Gastroesophageal sphincter (tissue), 4 donors: Measurements from ENCODE around the gene RRBP1. TPM values are rescaled to one million over a fixed set of nuclear protein-coding genes. Genes with fewer than 3 reads are reported as not detected.
A peak's percentile ranks its signal among the peaks of the same experiment; 100 is the strongest.

Experiments used
- ATAC-seq: fragments of 150-250 bp; one replicate; pipeline ENCODE4 v1.9.1; 2016; ENCODE audit warnings: mild to moderate bottlenecking, moderate library complexity
- H3K27ac ChIP-seq, 4 donors: fragments of 200-600 bp; sonication (generic) in 3 of 4; 1 replicate in 3 of 4; 2 replicates in 1 of 4; pipeline ENCODE4 v1.5.1; 2016 to 2019
- H3K27me3 ChIP-seq: fragments of 200-600 bp; sonication (generic); one replicate; pipeline ENCODE4 v1.5.1; 2019
- H3K36me3 ChIP-seq, 2 donors: fragments of 200-600 bp; sonication (generic); one replicate each; pipeline ENCODE4 v1.5.1; 2019; ENCODE audit warnings: control low read depth in 1 of 2
- H3K4me1 ChIP-seq, 3 donors: fragments of 200-600 bp; sonication (generic); 1 replicate in 2 of 3; 2 replicates in 1 of 3; pipeline ENCODE4 v1.5.1; 2016 to 2019; ENCODE audit warnings: control low read depth in 2 of 3
- H3K4me3 ChIP-seq, 2 donors: fragments of 200-600 bp; sonication (generic); one replicate each; pipeline ENCODE4 v1.5.1; 2019; ENCODE audit warnings: mild to moderate bottlenecking in 1 of 2, moderate library complexity in 1 of 2
- H3K9me3 ChIP-seq, 3 donors: fragments of 200-600 bp; sonication (generic); one replicate each; pipeline ENCODE4 v1.5.1; 2017 to 2019; ENCODE audit warnings: control low read depth in 2 of 3
- EP300 ChIP-seq: sonication (generic); formaldehyde crosslinking; IDR thresholded peaks from one replicate; pipeline ENCODE4 v1.6.1; 2017; ENCODE audit warnings: antibody characterized with exemption, mild to moderate bottlenecking
- POLR2A ChIP-seq, 2 donors: fragments of 450-650 bp; IDR thresholded peaks; one replicate each; pipeline ENCODE4 v1.6.1; 2017; ENCODE audit warnings: antibody characterized with exemption in 2 of 2, mild to moderate bottlenecking in 2 of 2, moderate library complexity in 1 of 2
- POLR2AphosphoS5 ChIP-seq: sonication (generic); formaldehyde crosslinking; IDR thresholded peaks from one replicate; pipeline ENCODE4 v1.6.1; 2017; ENCODE audit warnings: antibody characterized with exemption
- WGBS, 2 donors: methylation state at CpG; one replicate each; pipeline ENCODE4 v1.1.5; 2018; ENCODE audit warnings: low coverage in 1 of 2; 5-methylcytosine and 5-hydroxymethylcytosine counted together
- total RNA-seq, 4 donors: library from RNA; depleted of rRNA; stranded (reverse); fragments of >200 nt; gene quantifications; one replicate each; pipeline ENCODE4 v1.1.0, GENCODE V29; 2016
- TF ChIP-seq, protein P1 (sequence below), 4 experiments: fragments of 200-600 bp in 2 of 4; fragments of 450-650 bp in 2 of 4; sonication (generic) in 1 of 4; IDR thresholded peaks; one replicate each; pipeline ENCODE4 v1.5.1; 2017 to 2019; ENCODE audit warnings: antibody characterized with exemption in 4 of 4, mild to moderate bottlenecking in 2 of 4, moderate library complexity in 2 of 4

Gene RRBP1
- total RNA-seq, 4 donors from 2014 or later, result 61.2 to 89.8 (median 64.7) TPM

DNA sequence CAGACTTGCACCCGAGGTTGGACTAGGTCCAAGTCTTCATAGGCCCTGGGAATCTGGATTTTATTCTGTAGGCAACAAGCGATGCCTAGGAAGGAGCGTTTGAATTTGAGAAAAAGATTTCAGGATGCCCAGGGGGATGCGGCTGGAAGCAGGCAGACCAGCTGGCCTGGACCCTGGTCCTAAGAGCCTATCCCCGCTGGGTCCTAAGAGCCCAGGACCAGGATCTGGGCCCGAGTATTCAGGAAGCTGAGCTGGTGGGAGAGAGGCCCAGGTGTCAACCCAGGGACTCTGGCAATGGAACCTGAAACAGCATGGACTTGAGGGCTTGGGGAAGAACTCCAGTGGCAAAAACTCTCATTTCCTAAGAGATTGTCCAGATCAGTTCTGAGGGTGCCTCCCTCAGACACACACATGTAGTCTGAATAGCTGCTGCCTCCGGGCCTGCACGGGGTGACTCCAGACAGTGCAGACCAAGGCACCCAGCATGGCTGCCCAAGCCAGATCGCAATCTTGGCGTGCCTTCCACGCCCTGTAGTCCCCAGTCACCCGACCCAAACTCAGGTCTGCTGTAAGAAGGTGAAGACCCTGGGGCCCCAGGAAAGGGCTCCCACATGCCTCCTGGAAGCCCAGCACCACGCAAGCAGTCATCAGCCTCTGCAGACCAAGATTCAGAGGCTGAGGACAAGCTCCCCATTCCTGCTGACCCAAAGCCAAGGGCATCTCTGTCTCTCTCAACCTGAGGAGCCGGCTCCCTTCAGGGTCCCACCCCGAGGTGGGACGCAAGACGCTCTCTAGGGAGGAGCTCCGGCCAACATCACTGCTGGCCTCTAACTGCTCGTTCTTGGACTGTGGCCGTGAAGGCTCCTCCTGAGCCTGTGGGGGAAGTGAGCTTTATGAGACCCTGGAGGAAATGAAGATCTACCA is 34.4 kb downstream of the RRBP1 start:
- H3K4me1 ChIP-seq, result peaks cover under 1 to 100% (median 61%) of the 10 kb centered on the region in 3 donors
- H3K4me3 ChIP-seq, result no peak overlapping the region
- 82% methylated on average over 3 of the region's 20 CpGs; no CpG with 5 or more reads in 1 of the 2 donors for WGBS, 2 donors
- peaks cover 0 to 3% of the 10 kb centered on the region in 2 donors for H3K36me3 ChIP-seq
- H3K27me3 ChIP-seq, result no peaks in the 10 kb centered on the region
- ATAC-seq, result no peak
- TF ChIP-seq EP300 (no peak), POLR2A (IDR thresholded peaks at IDR 0.05) (no peak)
- TF ChIP-seq, protein P1, sequence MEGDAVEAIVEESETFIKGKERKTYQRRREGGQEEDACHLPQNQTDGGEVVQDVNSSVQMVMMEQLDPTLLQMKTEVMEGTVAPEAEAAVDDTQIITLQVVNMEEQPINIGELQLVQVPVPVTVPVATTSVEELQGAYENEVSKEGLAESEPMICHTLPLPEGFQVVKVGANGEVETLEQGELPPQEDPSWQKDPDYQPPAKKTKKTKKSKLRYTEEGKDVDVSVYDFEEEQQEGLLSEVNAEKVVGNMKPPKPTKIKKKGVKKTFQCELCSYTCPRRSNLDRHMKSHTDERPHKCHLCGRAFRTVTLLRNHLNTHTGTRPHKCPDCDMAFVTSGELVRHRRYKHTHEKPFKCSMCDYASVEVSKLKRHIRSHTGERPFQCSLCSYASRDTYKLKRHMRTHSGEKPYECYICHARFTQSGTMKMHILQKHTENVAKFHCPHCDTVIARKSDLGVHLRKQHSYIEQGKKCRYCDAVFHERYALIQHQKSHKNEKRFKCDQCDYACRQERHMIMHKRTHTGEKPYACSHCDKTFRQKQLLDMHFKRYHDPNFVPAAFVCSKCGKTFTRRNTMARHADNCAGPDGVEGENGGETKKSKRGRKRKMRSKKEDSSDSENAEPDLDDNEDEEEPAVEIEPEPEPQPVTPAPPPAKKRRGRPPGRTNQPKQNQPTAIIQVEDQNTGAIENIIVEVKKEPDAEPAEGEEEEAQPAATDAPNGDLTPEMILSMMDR (IDR thresholded peaks at IDR 0.05), result no peak
- H3K9me3 ChIP-seq, result no peaks in the 10 kb centered on the region
- peak overlapping the region in 3 of 4 donors; percentile 52 to 69 (median 69) for H3K27ac ChIP-seq

DNA sequence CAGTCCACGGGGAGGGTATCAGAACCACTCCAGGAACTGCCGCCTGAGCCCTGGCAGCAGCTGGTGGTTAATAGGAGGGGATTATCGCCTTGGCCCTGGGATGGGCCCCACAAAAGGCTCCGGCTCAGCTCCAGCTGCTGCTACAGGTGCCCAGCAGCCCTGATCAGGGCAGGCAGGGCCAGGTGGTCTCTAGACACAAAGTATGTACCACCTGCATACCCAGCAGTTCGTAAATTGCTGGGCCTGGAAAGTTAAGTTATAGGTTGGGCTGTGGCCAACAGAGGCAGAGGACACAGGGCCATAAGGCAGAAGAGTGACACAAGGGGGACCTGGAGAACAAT is 35.1 kb downstream of the RRBP1 start:
- Histone ChIP-seq H3K4me3 (no peak overlapping the region), H3K9me3 (no peaks in the 10 kb centered on the region), H3K4me1 (peaks cover 3 to 100% (median 60%) of the 10 kb centered on the region in 3 donors), H3K36me3 (peaks cover 0 to 10% of the 10 kb centered on the region in 2 donors), H3K27me3 (no peaks in the 10 kb centered on the region), H3K27ac (peak overlapping the region in 3 of 4 donors; percentile 52 to 69 (median 69))
- ATAC-seq, result no peak
- WGBS, 2 donors, result no CpG with 5 or more reads among the region's 5 CpGs
- TF ChIP-seq EP300, result no peak
- TF ChIP-seq POLR2AphosphoS5, result no peak
- TF ChIP-seq POLR2A (IDR thresholded peaks at IDR 0.05), result no peak
- TF ChIP-seq, protein P1 (IDR thresholded peaks at IDR 0.05), result no peak

DNA sequence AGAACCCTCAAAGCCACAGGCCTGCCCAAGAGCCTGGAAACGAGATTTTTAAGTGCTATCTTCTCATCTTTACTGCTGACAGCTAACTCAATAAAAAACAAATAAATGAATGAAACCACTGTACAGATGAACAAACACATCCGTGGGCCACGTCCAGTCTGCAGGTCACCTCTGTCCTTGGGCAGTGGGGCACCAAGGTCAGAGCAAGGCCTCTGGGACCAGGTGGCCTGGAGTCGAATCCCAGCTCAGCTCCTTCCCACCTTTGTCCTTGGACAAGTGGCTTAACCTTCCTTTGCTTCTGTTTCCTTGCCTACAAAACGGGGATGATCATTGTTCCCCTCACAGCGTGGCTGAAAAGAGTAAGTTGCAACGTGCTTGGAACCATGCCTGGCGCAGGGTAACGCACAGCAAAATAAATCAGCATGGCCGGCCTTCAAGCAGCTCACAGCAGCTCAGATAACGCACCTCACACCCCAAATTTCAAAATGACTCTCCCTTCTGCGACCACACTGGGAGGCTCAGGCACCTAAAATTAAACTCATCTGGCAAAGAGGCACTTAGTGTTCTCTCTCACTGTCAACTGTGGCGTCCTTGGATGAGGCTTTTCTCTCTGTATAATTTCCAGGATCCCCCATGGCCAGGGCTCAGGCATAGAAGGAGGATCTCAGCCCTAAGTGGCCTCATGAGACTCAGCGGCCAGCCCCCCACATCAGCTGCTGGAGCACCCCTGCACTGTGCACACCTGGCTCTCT is 35.7 kb downstream of the RRBP1 start:
- Histone ChIP-seq H3K27ac (peak overlapping the region in 3 of 4 donors; percentile 52 to 69 (median 69)), H3K36me3 (peaks cover 0 to 15% of the 10 kb centered on the region in 2 donors), H3K27me3 (no peaks in the 10 kb centered on the region), H3K9me3 (no peaks in the 10 kb centered on the region), H3K4me1 (peaks cover 3 to 100% (median 57%) of the 10 kb centered on the region in 3 donors), H3K4me3 (no peak overlapping the region)
- ATAC-seq, result no peak
- TF ChIP-seq POLR2AphosphoS5, result no peak
- no peak for TF ChIP-seq POLR2A (IDR thresholded peaks at IDR 0.05)
- no peak for TF ChIP-seq EP300
- TF ChIP-seq, protein P1 (IDR thresholded peaks at IDR 0.05), result no peak
- 45 to 56% methylated on average over 10 to 12 of the region's 14 CpGs for WGBS, 2 donors

DNA sequence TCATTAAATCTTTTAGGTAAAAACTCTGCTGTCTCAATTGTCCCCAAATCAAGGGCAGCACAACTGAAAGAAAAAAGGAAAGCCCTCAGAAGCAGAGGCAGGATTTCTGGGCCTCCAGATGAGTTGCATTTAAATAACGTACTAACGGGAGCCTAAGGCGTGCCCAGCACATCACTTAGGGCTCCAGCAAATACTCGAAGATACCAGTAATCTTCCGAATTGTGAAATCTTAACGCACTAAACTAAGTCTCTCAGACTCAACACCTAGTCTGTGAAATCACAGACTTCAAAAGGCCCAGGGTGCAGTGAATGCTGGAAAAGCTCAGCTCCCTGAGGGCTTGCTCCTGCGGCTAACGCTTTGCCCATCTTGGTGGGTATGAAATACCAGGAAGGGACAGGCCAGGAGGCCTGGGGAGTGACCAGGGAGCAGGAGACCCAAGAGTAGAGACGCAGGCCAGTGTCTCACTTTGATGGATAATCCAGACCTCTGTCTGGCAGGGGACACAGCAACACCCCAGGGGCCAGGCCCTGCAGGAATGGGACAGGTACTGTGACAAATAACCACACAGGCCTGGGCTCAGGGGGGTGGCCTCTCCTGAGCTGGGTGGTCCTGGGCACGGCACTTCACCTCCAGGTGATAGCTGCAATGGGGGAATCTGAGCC is 36.4 kb downstream of the RRBP1 start:
- H3K9me3 ChIP-seq, result no peaks in the 10 kb centered on the region
- peaks cover 3 to 100% (median 52%) of the 10 kb centered on the region in 3 donors for H3K4me1 ChIP-seq
- no peaks in the 10 kb centered on the region for H3K27me3 ChIP-seq
- peaks cover 0 to 23% of the 10 kb centered on the region in 2 donors for H3K36me3 ChIP-seq
- TF ChIP-seq EP300, result no peak
- TF ChIP-seq POLR2AphosphoS5, result no peak
- TF ChIP-seq POLR2A (IDR thresholded peaks at IDR 0.05), result no peak
- TF ChIP-seq, protein P1 (IDR thresholded peaks at IDR 0.05), result no peak
- WGBS, 2 donors, result 60 to 78% methylated on average over 6 of the region's 10 CpGs
- peak overlapping the region in 3 of 4 donors; percentile 52 to 69 (median 69) for H3K27ac ChIP-seq
- peak; percentile 52 for ATAC-seq
- H3K4me3 ChIP-seq, result no peak overlapping the region
